Stimulated activated CD8-positive, alpha-beta memory T cell treated with anti-CD3 and anti-CD28 coated beads, Interleukin-7, amount 100 ng/mL, for 4 hours (primary cell): Measurements from ENCODE around the gene FOXN3.

ENCODE experiments used
- DNase-seq, 2 donors: peaks; one replicate each; pipeline ENCODE4 v3.0.0-alpha.2; 2020; ENCODE audit warnings: low read depth in 2 of 2

FOXN3 gene

GRCh38 chr14:89382901-89383845 is 33.9 kb downstream of the FOXN3 start:
- DNase-seq: no peak

GRCh38 chr14:89382487-89382886 is 34.5 kb downstream of the FOXN3 start:
- DNase-seq: no peak

GRCh38 chr14:89379891-89380820 is 36.9 kb downstream of the FOXN3 start:
- no peak for DNase-seq

- DNase-seq: no peak
These were observed 38.0 kb downstream of the FOXN3 start for GRCh38 chr14:89379006-89379405.

- peak in 1 of 2 donors; percentile 10 for DNase-seq
These were observed 38.9 kb downstream of the FOXN3 start for GRCh38 chr14:89378119-89378518.

GRCh38 chr14:89377544-89377943 is 39.5 kb downstream of the FOXN3 start:
- no peak for DNase-seq

GRCh38 chr14:89374908-89375307 is 42.1 kb downstream of the FOXN3 start:
- DNase-seq: no peak

GRCh38 chr14:89373185-89373584 is 43.8 kb downstream of the FOXN3 start:
- no peak for DNase-seq

- DNase-seq: no peak
These were observed 44.5 kb downstream of the FOXN3 start for GRCh38 chr14:89372512-89372883.

GRCh38 chr14:89371585-89372511 is 45.2 kb downstream of the FOXN3 start:
- no peak for DNase-seq

GRCh38 chr14:89370781-89371180 is 46.3 kb downstream of the FOXN3 start:
- DNase-seq: no peak

GRCh38 chr14:89370381-89370780 is 46.7 kb downstream of the FOXN3 start:
- DNase-seq: no peak

- DNase-seq: no peak
These were observed 47.4 kb downstream of the FOXN3 start for GRCh38 chr14:89369656-89370055.

GRCh38 chr14:89368490-89369477 is 48.2 kb downstream of the FOXN3 start:
- DNase-seq: no peak

GRCh38 chr14:89367779-89368120 is 49.3 kb downstream of the FOXN3 start:
- no peak for DNase-seq

GRCh38 chr14:89366864-89367778 is 49.9 kb downstream of the FOXN3 start:
- no peak for DNase-seq

GRCh38 chr14:89365061-89365801 is 51.8 kb downstream of the FOXN3 start:
- DNase-seq: peak; percentile 35 to 60

GRCh38 chr14:89364316-89364715 is 52.7 kb downstream of the FOXN3 start:
- no peak for DNase-seq
